ENCODE data around the gene CLTCL1.
"Not testable (repeated sequence)": the region's sequence is repeated elsewhere in the genome, so short reads cannot be mapped to it uniquely, and the experiment has no call there.

CLTCL1 gene

DNA sequence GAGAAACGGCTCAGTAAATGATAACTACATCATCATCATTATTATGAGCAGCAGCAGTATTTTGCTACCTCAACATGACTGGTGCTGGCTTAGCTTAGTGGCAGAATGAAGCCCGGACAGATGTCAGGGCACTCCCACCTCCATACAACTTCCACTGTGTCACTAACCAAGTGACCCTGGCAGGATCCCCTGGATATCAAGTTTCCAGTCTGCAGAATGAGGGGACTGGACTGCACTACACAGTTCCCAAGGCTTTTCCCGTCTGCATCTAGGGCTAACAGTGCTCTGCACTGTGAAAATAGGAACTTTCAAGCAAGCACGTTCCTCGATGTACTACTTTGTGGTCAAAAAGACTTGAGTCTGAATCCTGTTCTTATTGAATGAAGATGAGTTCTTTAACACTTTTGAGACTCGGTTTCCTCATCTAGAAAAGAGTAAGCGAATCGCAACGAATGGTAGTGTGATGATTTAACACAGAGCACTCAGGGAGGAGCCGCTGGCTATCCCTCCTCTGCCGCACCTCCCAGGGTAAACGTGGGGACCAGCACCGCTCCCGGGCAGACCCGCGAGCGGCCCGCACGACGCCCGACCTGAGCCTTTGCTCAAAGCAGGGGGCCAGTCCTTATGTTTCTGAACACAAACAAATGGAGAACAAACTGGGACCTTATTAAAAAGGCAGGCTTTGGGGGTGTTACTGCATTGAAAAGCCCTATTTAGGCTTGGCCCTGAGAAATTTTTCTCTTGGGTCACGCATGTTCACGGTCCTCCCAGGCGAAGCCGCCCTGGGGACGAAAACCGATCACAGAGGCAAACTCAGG lies 910 bp downstream of the CLTCL1 start:
- no peak for DNase-seq (ENCODE audit: low spot score)

DNA sequence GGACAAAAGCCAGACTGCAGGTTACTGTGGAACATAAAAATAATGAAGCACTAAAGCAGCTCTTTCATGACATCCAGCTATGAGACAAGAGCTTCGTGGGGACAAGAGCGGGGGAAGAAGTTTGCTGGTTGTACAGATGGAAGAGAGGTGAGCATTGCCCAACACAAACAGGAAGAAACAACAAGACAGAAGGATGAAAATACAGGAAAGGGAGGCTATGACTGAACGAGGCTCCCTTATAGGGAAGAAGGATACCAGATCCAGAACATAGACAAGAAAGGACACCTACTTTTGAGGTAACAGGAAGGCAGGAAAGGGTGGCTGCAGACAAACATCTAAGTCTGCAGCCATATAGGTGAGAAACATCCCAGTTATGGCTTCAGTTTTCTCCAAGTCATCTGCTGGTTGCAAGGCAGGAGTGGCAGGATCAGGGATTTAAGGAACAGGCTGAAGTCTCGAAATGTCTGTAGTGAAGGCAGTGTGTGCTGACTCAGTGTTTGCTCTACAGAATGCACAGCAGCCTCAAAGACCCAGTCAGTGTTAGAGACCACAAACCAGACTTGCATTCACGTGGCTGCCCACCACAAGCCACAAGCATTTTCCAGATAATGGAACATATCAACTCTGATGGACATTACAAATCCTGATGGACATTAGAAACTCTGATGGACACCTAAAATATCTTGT lies 1.9 kb downstream of the CLTCL1 start:
- DNase-seq (ENCODE audit: low spot score): no peak

DNA sequence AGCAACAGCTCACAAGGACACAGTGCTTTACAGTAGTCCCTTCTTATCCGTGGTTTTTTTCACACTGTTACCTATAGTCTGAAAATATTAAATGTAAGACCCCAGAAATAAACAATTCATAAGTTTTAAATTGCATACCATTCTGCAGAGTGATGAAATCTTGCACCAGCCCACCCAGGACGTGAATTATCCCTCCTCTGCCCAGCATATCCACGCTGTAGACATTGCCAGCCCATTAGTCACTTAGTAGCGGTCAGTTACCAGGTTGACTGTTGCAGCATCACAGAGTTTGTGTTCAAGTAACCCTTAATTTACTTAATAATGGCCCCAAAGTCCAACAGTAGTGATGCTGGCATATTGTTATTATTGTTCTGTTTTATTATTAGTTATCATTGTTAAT lies 3.6 kb downstream of the CLTCL1 start:
- DNase-seq (ENCODE audit: low spot score): no peak

DNA sequence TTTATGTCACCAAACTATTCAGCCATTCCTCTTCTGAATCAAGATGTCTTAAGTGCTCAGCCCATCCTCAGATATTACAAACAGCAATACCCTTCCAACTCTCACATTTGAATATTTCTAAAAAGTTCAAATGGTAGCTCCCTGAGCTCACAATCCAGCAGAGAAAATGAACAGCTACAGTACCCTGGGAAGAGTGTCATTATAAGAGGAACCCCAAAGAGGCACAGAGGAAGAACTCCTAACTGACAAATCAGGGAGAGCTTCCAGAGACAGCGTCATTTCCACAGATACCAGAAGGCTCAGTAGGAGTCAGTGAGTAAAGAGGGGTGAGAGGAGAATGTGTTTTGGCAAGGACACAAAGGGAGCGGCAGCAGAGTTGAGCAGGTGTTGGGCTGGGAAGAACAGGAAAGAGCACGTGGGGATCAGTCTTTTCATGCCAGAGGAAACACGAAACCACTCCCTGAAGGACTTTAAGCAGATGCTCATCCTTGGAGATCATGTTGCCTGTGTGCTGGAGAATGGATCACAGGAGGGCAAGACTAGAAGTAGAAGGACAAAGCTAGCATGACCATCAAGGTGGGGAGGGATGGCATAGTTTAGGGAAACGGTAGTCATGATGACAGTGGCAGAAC lies 4.3 kb downstream of the CLTCL1 start:
- DNase-seq (ENCODE audit: low spot score): no peak

DNA sequence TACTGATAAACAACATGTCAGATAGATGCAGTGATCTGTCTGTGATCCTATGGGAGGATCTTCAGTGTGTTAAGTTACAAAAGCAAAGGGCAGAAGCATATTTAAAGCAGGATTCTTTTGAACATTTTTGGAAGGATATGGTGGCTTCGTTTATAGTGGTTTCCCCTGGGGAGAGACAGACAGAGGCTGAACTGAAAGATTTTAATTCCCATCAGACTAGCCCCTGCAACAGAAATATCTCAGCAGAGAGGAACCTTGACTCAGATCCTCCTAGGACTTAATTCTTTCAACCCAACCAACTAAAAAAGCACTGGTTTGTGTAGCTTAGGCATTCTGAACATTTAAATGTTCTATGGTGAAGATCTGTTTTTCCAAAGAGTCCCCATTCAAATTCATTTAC lies 5.7 kb downstream of the CLTCL1 start:
- no peak for DNase-seq (ENCODE audit: low spot score)

DNA sequence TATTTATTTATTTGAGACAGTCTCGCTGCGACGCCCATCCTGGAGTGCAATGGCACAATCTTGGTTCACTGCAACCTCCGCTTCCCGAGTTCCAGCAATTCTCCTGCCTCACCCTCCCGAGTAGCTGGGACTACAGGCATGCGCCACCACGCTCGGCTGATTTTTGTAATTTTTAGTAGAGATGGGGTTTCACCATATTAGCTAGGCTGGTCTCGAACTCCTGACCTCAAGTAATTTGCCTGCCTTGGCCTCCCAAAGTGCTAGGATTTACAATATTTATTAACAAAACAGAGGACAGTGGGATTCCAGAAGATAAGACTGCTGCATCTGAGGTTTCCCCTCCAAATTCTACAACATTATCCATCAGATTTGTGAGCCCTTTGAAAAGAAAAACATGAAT lies 12.4 kb downstream of the CLTCL1 start:
- not testable (repeated sequence) for DNase-seq (ENCODE audit: low spot score)

DNA sequence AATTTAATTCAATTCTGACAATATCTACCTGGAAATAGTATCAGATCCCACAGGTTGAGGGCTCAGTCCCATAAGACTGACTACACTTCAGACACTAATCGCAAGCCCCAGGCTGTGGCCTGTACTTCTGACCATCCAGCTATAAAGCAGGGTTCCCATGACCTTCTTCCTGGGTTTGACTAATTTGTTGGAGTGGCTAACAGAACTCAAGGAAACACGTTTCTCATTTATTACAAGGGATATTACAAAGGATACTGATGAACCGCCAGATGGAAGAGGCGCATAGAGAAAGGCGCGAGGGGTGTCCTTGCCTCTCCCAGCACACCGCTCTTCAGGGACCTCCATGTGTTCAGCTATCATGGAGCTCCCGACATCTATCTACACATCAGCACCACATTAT lies 13.7 kb downstream of the CLTCL1 start:
- DNase-seq (ENCODE audit: low spot score): no peak

DNA sequence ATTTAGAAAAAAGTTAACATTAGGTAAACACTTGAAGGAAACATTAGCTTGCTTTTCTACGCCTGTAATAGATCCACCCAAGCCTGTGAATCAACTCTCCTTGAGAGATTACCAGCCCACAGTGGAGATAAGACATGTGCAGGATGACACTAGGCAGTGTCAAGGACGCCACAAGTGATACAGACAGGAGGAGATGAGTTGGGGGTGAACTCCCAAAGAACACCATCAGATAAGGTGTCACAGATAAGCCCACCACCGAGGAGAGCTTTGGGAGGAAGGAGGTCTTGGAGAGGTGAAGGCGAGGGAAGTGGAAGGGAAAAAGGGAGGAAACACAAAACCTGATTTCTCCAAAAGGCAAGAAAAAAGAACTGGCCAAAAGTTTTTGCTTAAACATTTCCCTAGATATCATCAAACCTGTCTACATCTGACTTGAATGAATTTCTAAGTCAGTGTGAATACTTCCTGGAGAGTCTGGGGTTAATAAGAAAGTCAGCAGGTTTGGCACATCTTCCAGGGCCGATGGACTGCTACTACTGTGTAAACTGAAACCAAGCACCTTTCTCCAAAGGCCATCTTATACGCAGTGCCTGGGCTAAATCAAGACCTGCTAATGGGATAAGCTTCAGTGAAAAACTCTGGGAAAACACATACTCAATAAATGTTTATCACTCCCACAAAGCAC lies 15.5 kb downstream of the CLTCL1 start:
- DNase-seq (ENCODE audit: low spot score): no peak

DNA sequence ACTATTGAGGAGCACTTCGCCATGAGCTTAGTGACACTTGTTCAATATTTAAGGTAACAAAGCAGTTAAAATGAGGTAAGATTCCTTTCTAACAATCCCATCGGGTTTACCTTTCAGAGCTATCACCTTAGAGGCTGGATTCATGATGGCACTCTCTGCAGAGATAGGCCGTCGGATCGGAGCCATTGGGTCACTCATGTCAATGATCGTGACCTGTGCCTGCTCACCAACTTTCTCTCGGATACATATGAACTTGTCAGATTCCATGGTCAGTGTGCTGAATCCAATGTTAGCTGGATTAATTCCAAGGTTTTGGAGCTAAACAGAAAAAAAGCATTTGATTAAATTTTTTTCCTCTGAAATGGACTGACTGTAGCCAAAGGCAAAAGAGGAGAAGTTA lies 16.0 kb downstream of the CLTCL1 start:
- no peak for DNase-seq (ENCODE audit: low spot score)

DNA sequence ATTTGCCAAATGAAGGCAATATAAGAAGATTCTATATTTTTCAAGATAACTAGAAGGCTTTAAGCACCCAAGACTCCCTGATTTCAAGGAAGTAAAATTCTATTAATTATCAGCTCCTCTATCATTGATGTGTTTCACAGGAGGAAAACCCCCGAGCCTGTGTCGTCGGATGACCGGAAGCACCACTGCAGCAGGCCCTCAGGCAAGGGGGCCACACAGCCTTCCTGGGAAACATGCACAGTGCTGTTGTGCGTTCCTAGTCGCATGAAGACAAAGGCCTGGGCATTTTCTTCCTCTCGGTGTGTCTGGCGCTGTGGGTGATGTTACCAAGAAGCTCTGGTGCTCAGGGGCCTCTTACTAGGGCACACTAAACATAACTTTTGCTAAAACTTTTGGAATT lies 16.4 kb downstream of the CLTCL1 start:
- DNase-seq (ENCODE audit: low spot score): no peak

DNA sequence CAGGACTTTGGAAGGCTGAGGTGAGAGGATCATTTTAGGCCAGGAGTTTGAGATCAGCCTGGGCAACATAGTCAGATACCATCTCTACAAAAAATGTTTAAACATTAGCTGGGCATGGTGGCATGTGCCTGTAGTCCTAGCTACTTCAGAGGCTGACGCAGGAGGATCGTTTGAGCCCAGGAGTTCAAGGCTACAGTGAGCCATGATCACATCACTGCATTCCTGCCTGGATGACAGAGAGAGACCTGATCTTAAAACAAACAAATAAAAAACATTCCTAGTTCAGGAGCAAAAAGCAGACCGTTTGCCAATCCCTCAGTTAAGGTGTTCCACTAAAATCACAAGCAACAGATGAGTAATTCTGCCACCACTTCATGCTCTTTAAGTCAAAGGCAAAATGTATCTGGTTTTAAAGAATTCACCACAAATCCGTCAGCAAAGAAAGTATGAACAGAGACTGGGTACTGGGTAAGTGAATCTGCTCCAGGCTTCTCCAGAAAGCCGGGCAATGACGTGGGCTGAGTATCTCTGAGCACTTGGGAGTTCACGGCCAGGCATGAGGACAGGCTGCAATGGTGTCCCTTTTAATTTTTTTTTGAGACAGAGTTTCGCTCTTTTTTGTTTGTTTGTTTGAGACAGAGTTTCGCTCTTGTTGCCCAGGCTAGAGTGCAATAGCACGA lies 19.5 kb downstream of the CLTCL1 start:
- DNase-seq (ENCODE audit: low spot score): no peak

DNA sequence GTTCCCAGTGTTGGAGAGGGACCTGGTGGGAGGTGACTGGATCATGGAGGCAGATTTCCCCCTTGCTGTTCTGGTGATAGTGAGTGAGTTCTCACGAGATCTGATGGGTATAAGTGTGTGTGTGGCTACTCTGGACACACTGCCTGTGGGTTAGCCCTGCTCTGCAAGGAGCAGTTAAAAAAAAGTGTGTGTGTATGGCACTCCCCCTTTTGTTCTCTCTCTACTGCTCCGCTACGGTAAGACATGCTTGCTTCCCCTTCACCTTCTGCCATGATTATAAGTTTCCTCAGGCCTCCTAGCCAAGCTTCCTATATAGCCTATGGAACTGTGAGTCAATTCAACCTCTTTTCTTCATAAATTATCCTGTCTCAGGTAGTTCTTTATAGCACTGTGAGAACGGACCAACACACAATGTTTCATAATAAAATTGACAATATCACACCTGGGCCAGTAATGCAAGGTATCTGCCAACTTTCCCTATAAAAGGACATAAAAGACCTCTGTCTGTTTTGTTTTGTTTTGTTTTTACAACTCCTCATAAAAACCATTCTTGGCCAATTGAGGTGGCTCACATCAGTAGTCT lies 20.2 kb downstream of the CLTCL1 start:
- DNase-seq (ENCODE audit: low spot score): no peak

DNA sequence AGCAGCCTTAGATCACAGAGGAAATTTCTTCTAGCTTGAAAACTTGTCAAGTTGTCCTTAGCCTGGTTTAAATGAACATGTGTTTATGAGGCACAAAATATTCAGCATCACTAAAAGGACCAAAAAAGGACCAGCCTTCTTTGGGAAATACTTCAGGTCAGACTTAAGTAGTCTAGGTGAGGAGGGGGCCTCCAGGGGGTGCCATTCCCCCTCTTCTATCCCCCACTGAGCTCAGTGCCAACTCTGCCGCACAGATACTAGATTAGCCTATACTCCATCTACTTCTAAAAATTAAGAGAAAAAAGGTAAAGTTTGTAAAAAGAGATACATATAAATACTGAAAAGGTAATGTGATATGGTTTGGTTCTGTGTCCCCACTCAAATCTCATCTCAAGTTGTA lies 20.6 kb downstream of the CLTCL1 start:
- DNase-seq (ENCODE audit: low spot score): no peak

DNA sequence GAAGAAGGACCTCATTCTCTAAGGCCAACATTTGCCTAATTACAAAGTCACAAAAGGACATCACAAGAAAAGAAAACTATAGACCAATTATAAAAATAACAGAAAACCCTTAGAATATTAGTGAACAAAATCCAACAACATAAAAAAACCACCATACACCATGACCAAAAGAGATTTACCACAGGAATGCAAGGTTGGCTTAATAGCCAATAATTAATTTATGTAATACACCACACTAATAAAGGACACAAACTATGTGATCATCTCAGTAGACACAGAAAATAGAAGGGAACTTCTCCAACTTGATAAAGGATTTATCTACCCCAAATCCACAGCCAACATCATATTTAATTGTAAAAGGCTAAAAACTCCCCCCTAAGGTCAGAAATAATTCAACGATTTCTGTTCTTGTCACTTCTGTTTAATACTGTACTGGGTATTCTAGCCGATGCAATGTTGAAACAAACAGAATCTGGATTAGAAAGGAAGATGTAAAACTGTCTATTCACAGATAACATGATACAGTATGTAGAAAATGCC lies 24.9 kb downstream of the CLTCL1 start:
- DNase-seq (ENCODE audit: low spot score): no peak

DNA sequence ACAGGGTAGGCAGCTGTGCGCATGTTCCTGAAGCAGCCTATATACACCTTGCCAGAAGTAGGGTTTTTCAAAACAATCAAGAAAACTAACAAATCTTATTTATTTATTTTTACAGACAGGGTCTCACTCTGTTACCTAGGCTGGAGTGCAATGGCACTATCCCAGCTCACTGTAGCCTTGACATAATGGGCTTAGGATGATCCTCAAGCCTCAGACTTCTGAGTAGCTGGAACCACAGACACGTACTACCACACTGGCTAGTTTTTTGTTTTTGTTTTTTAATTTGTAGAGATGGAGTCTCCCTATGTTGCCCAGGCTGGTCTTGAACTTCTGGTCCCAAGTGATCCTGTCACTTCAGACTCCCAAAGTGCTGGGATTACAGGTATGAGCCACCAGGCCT lies 25.7 kb downstream of the CLTCL1 start:
- DNase-seq (ENCODE audit: low spot score): no peak

DNA sequence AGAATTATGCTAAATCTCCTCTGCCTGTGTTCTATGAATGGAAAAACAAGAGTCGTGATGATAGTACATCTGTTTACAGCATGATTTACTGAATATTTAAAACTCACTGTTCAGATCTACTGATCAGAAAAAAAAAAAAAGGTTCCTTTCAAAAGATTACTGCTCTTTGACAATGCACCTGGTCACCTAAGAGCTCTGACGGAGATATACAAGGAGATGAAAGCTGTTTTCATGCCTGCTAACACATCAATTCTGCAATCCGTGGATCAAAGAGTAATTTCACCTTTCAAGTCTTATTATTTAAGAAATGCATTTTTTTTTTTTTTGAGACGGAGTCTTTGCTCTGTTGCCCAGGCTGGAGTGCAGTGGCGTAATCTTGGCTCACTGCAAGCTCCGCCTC lies 30.7 kb downstream of the CLTCL1 start:
- no peak for DNase-seq (ENCODE audit: low spot score)

DNA sequence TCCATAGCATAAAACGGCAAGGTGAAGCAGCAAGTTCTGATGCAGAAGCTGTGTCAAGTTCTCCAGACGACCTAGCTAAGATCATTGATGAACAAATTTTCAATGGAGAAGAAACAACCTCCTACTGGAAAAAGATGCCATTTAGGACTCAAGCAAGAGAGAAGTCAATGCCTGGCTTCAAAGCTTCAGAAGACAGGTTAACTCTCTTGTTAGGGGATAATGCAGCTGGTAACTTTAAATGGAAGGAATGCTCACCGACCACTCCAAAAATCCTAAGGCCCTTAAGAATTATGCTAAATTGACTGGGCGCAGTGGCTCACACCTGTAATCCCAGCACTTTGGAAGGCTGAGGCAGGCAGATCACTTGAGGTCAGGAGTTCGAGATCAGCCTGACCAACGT lies 31.3 kb downstream of the CLTCL1 start:
- DNase-seq (ENCODE audit: low spot score): no peak

DNA sequence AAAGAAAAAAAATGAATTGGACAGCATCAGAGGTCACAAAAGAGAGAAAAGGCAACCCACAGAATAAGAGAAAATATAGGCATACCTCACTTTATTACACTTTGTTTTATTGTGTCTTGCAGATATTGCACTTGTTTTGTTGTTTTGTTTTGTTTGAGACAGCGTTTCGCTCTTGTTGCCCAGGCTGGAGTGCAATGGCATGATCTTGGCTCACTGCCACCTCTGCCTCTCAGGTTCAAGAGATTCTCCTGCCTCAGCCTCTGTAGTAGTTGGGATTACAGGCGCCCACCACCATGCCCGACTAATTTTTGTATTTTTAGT lies 32.6 kb downstream of the CLTCL1 start:
- DNase-seq (ENCODE audit: low spot score): not testable (repeated sequence)

DNA sequence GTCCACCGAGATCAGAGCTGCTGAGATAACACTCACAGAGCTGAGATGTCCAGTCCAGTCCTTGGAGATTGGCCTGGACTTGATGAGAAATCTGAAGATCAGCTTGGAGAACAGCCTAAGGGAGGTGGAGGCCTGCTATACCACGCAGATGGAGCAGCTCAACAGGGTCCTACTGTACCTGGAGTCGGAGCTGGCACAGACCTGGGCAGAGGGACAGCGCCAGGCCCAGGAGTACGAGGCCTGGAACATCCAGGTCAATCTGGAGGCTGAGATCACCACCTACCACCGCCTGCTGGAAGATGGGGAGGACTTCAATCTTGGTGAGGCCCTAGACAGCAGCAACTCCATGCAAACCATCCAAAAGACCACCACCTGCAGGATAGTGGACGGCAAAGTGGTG lies 33.1 kb downstream of the CLTCL1 start:
- DNase-seq (ENCODE audit: low spot score): no peak

DNA sequence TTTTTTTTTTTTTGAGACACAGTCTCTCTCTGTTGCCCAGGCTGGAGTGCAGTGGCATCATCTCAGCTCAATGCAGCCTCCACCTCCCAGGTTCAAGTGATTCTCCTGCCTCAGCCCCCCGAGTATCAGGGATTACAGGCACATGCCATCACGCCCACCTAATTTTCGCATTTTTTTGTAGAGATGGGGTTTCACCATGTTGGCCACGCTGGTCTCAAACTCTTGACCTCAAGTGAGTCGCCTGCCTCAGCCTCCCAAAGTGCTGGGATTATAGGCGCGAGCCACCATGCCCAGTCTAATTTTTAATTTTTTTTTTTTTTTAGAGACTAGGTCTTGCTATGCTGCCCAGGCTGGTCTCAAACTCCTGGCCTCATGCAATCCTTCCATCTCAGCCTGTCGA lies 35.2 kb downstream of the CLTCL1 start:
- not testable (repeated sequence) for DNase-seq (ENCODE audit: low spot score)

DNA sequence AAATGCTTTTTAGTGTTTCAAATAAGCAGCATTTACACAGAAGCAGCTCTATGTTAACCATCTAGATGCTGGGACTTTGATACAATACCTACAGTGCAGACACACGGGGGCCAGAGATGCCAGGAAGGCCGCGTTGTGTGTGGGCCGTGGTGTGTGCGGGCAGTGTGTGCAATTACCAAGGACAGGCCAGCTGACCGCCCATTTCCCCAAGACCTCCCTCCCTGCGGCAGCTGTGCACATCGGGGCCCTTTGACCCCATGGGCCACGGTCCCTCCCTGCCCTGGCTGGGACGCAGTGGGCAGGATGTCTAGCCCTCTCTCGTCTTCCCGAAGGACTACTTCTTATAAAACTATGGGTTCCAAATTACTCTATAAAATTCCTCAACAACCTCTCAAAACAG lies 38.4 kb downstream of the CLTCL1 start:
- no peak for DNase-seq (ENCODE audit: low spot score)

All from pons (tissue), 1 donor.